ENCODE measurements around the gene SLC46A3. TPM values are rescaled to one million over a fixed set of nuclear protein-coding genes. Genes with fewer than 3 reads are reported as not detected.

Gene SLC46A3, protein sequence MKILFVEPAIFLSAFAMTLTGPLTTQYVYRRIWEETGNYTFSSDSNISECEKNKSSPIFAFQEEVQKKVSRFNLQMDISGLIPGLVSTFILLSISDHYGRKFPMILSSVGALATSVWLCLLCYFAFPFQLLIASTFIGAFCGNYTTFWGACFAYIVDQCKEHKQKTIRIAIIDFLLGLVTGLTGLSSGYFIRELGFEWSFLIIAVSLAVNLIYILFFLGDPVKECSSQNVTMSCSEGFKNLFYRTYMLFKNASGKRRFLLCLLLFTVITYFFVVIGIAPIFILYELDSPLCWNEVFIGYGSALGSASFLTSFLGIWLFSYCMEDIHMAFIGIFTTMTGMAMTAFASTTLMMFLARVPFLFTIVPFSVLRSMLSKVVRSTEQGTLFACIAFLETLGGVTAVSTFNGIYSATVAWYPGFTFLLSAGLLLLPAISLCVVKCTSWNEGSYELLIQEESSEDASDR
- 6.3 and 17.8 TPM in 2 replicates for total RNA-seq

GRCh38 chr13:28718543-28719226 is at the start of gene SLC46A3:
Gene SLC46A3, minus strand, starts transcription at chr13:28718970. Its CDS starts 972 bp downstream, at chr13:28717998.

DNA sequence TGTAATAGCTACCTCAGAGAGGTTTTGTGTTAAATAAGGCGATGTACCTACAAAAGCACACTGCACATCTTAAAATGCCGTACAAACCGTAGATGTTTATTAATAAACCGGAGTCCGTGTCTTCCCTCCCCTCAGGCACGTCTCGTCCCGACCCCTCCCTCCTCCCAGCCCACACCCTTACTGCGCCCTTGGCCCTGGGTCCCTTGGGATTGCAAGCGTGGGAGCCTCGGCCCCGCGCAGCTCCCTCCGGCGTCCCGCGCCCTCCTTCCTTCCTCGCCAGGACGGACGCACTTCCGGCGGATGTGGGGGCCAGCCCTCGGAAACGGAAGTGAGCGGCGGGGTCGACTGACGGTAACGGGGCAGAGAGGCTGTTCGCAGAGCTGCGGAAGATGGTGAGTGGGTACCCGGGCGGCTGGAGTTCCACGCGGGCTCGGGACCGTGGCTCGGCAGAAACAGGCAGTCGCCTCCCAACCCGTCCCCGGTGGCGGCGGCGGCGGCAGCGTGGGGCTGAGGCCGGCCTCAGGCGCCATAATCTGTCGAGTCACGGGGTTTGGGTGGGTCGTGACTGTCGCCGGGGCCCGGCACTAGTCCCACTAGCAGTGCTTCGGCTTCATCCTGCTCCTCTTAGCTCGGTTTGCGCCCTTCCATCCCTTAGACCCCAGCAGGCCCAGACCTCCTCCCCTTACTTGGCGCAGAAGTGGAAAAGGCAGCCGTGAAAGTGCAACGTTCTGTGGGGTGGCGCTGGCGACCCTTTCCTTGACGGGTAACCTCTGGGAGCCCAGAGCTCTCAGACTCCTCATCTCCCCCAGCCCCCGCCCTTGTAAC is 59.8 kb downstream of the SLC46A3 start, which contains the start of gene POMP:
Gene POMP (plus strand): TSS at position 335 of the 825 bp plus-strand sequence. CDS start 55 bp downstream, at position 390.

Other genes with a start within 250 kb of the SLC46A3 start
- gene FLT1, start 223.8 kb downstream of the SLC46A3 start, total RNA-seq = 194 and 211 TPM in 2 replicates
- gene POMP, start 59.8 kb downstream of the SLC46A3 start, total RNA-seq = 124 and 150 TPM in 2 replicates
- gene MTUS2, start 101.4 kb upstream of the SLC46A3 start, total RNA-seq = under 0.01 and 0.18 TPM in 2 replicates